ENCODE measurements around the gene CTNNBIP1. TPM values are rescaled to one million over a fixed set of nuclear protein-coding genes. Genes with fewer than 3 reads are reported as not detected.

Gene CTNNBIP1
- total and polyA plus RNA-seq, 9 of the 15 experiments (the other 6 are each of a cell fraction or from before 2014, with no cell fraction given), result 0.65 to 29.2 (median 14.7) TPM

- TF ChIP-seq, protein P1, sequence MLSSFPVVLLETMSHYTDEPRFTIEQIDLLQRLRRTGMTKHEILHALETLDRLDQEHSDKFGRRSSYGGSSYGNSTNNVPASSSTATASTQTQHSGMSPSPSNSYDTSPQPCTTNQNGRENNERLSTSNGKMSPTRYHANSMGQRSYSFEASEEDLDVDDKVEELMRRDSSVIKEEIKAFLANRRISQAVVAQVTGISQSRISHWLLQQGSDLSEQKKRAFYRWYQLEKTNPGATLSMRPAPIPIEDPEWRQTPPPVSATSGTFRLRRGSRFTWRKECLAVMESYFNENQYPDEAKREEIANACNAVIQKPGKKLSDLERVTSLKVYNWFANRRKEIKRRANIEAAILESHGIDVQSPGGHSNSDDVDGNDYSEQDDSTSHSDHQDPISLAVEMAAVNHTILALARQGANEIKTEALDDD (IDR thresholded peaks at IDR 0.05), result no peak
Measured at GRCh38 chr1:9886092-9886742, 23.9 kb downstream of the CTNNBIP1 start (continued).

- 0 out of 2 replicates have a peak, but pooled peaks have one; percentile 8 for TF ChIP-seq STAG1 (CRISPR knock-in tag; IDR thresholded peaks at IDR 0.05; ENCODE audit: borderline replicate concordance)
- no peak for TF ChIP-seq ZNF384 (IDR thresholded peaks at IDR 0.05; ENCODE audit: low read depth, low read length)
- no peak for TF ChIP-seq NR2C2 (CRISPR knock-in tag; IDR thresholded peaks at IDR 0.05)
- TF ChIP-seq NR2C2 (tag; IDR thresholded peaks at IDR 0.05), result no peak
- TF ChIP-seq SMARCB1 (IDR thresholded peaks at IDR 0.05; ENCODE audit: insufficient read length, low read depth), result no peak
- TF ChIP-seq SIN3B (IDR thresholded peaks at IDR 0.05; ENCODE audit: low read depth), result no peak
- TF ChIP-seq PYGO2 (tag; IDR thresholded peaks at IDR 0.05), result no peak
- TF ChIP-seq ZNF507 (tag; conservative IDR thresholded peaks at IDR 0.05), result no peak
- intact Hi-C loops (cut with micrococcal nuclease), result no loop called here
- ChIA-PET CTCF (ENCODE audit: low intra/inter-chr PET ratio) (no interaction called here), POLR2A (interaction anchor here (1.2 to 1.6 kb wide), 2 partner anchors 16 to 59 kb away, joined by 3 to 6 read pairs; partner anchors contain the start of genes LZIC and NMNAT1)
- no peaks in the 10 kb centered on the region for H3K27me3 ChIP-seq (ENCODE audit: control insufficient read depth in 2 of 2, insufficient read depth in 2 of 2, low read length in 2 of 2)
- peaks cover 4% of the 10 kb centered on the region; the same call in 1 of the 2 replicates for H4K20me1 ChIP-seq (replicated peaks; ENCODE audit: control insufficient read depth, insufficient read depth, low read length)
- no peaks in the 10 kb centered on the region; the same call in 2 of the 3 replicates for H3K36me3 ChIP-seq (ENCODE audit: control insufficient read depth, insufficient read depth, low read length)
- H3K4me2 ChIP-seq (ENCODE audit: insufficient read depth, low read length), result no peak overlapping the region
- peaks cover 3% of the 10 kb centered on the region for H3K9me1 ChIP-seq (ENCODE audit: control insufficient read depth, insufficient read depth, low read length)
- no peak overlapping the region for H3K27ac ChIP-seq (ENCODE audit: extremely low read depth, low read depth, low read length)
- H3K4me3 ChIP-seq, result no peak overlapping the region
- H2AFZ ChIP-seq (ENCODE audit: low read depth, low read length), result no peak overlapping the region
- in situ Hi-C loops (cut with MboI), result no loop called here
- WGBS (ENCODE audit: insufficient coverage, low coverage, missing lambda C conversion rate), result 71% methylated on average over 8 of the region's 8 CpGs
- H3K9ac ChIP-seq (ENCODE audit: insufficient read depth in 1 of 2, low read depth in 2 of 2, low read length in 2 of 2), result peak overlapping the region in 1 of 2 experiments; percentile 79; a peak in 1 of 4 replicates
- H3K4me1 ChIP-seq (replicated peaks in 1 of 2; ENCODE audit: control insufficient read depth in 2 of 2, insufficient read depth in 2 of 2, low read length in 2 of 2), result peaks cover 0 to 30% of the 10 kb centered on the region in 2 experiments; a peak in 4 of 5 replicates
- H3K9me3 ChIP-seq (replicated peaks; ENCODE audit: control insufficient read depth, insufficient read depth, low read depth, low read length), result no peaks in the 10 kb centered on the region
- FAIRE-seq, result no peak
- BruUV-seq (replicated peaks), result no TSS peak
- no peaks in the 10 kb centered on the region for H3K79me2 ChIP-seq (ENCODE audit: control insufficient read depth, insufficient read depth, low read length)
- no peak for DNase-seq (ENCODE audit: extremely low read depth in 1 of 4, low spot score in 3 of 4)
- no peak for ATAC-seq
Measured at GRCh38 chr1:9884805-9885204, 25.3 kb downstream of the CTNNBIP1 start.
